Measurements from ENCODE around the gene PAOX. TPM values are rescaled to one million over a fixed set of nuclear protein-coding genes. Genes with fewer than 3 reads are reported as not detected.

PAOX gene
- total and polyA plus RNA-seq, 2 of the 13 experiments (the other 11 are each of a cell fraction or from before 2014, with no cell fraction given), result 0.49 to 0.77 TPM

GRCh38 chr10:133364645-133365431, 14.2 kb upstream of the PAOX start:
- H2AFZ ChIP-seq (ENCODE audit: low read length), result no peak overlapping the region
- no TSS peak for BruUV-seq (replicated peaks)
- ATAC-seq (no peak), DNase-seq (ENCODE audit: low spot score) (no peak), FAIRE-seq (no peak)
- no peak overlapping the region for H3K9ac ChIP-seq (ENCODE audit: insufficient read depth, low read depth, low read length)
- intact Hi-C loops (cut with micrococcal nuclease; ENCODE audit: unreplicated experiment), result no loop called here
- H3K4me1 ChIP-seq (ENCODE audit: insufficient read depth, low read length), result peaks cover 12% of the 10 kb centered on the region
- 96% methylated on average over 29 of the region's 29 CpGs for WGBS (ENCODE audit: low lambda C conversion rate)
- CTCF ChIA-PET (ENCODE audit: low intra/inter-chr PET ratio, low total read pairs), result no interaction called here
- H3K27ac ChIP-seq (ENCODE audit: extremely low read length, insufficient read depth, low read length), result no peak overlapping the region
- H4K20me1 ChIP-seq (ENCODE audit: insufficient read depth, low read length), result no peaks in the 10 kb centered on the region
- H3K79me2 ChIP-seq (ENCODE audit: insufficient read depth, low read length), result no peaks in the 10 kb centered on the region
- in situ Hi-C loops (cut with HindIII; ENCODE audit: extremely low pct_ligation_motif_present, low pct_unique_long_range_greater_than_20kb), result no loop called here
- no peak overlapping the region for H3K4me2 ChIP-seq (ENCODE audit: low read depth, low read length)
- H3K4me3 ChIP-seq (replicated peaks in 1 of 3; ENCODE audit: insufficient read depth in 1 of 3, low read depth in 2 of 3, low read length in 3 of 3), result no peak overlapping the region
- POLR2A ChIA-PET, result interaction anchor here (1.2 kb wide), 1 partner anchor 8 kb away, joined by 3 read pairs; no protein-coding TSS in a partner anchor
- H3K9me3 ChIP-seq (ENCODE audit: low read length), result no peaks in the 10 kb centered on the region
- peaks cover 33 to 64% of the 10 kb centered on the region in 2 experiments for H3K36me3 ChIP-seq (replicated peaks in 1 of 2; ENCODE audit: control insufficient read depth in 1 of 2, insufficient read depth in 2 of 2, low read length in 2 of 2)
- no peak for TF ChIP-seq ZNF142 (CRISPR knock-in tag; IDR thresholded peaks at IDR 0.05)
- TF ChIP-seq RBFOX2 (IDR thresholded peaks at IDR 0.05; ENCODE audit: low read depth, low read length), result peak; percentile 67; the same call in 1 of the 2 replicates
- peak; percentile 74 for TF ChIP-seq AGO2 (optimal IDR thresholded peaks at IDR 0.05; ENCODE audit: low read depth, low read length)
- TF ChIP-seq ZNF44 (CRISPR knock-in tag; IDR thresholded peaks at IDR 0.05), result no peak
- no peak for TF ChIP-seq ZNF747 (CRISPR knock-in tag; IDR thresholded peaks at IDR 0.05; ENCODE audit: borderline replicate concordance)
- TF ChIP-seq IKZF4 (CRISPR knock-in tag; IDR thresholded peaks at IDR 0.05; ENCODE audit: borderline replicate concordance, low read depth, not compliant biosample characterization), result no peak
- H3K27me3 ChIP-seq (ENCODE audit: control insufficient read depth in 1 of 2, insufficient read depth in 2 of 2, low read length in 2 of 2), result no peaks in the 10 kb centered on the region

Data from HepG2 (cell line).